Measurements from ENCODE around the gene TOM1L2.

The TOM1L2 gene

DNA sequence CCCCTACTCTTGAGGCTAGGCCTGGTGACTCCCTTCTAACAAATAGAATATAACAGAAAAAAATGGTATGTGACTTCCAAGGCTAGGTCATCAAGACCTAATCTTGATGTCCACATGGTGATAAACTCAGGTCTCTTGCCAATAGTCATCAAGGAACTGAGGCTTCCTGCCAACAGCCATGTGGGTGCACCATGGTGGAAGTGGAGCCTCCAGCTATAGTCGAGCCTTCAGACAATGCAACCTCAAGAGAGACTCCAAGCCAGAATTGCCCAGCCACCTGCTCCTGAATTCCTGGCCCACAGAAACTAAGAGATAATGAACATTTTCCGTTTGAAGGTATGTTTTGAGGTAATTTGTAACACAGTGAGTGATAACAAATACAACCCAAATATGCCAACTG is 79.5 kb downstream of the TOM1L2 start:
- no peak for DNase-seq

DNA sequence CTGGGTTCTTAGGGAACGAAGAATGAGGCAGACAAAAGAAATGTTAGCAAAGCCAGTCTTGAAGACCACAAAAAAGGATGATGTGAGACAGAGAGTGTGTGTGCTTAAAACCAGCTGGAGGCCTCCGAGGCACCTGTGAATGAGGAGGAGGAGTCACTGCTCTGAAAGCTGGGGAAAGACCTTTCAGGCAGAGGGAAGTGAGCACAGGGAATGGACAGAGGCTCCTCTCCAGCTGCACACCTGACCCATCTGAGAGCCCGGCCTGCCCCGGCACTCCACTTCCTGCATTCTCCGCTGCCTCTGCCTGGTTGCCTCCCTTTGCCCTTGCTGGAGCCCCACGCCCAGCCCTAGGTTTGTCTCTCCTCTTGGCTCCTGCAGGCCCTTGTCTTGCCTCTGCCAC is 80.2 kb downstream of the TOM1L2 start:
- no peak for DNase-seq

DNA sequence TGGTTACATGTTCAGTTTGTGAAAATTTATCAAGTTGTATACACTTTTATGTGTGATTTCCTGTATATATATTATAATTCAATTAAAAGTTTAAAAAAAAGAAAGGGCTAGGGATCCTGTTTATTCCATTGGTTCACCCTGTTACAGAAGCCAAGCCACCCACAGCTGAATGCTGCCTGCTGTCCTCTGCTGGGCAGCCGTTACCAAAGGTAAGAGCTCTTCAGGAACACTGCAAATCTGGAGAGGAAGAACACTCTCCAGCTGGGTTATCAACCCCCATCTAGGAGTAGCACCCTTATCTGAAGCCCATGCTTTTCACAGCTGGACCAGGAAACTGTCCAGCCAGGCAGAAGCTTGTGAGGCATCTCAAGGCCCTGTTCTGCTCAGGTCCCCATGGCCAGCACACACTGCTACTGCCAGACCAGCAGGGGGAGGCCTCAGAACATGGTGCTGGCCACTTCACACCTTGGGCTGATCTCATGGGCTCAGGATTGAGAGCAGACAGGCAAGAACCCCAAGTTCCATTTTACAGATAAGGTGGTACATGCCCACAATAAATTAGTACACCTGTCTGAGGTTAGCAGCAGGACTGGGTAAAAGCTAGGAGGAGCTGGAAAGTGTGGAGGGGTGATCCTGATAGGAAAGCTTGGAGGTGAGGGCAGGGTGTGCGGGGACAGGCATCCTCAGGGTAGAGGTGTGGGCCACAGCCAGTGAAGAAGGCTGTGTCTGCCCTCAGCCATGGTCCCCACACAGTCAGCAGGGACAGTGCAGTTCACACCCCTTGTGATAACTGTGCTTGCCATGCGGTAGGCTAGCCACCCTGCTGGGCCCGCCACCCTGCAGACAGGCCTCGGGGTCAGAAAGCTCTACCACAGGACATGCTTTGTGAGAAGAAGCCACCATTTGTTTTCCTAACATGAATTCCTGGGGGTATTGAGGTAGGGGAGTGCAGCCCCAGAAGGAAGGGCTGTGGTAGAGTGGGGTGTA is 81.1 kb downstream of the TOM1L2 start:
- DNase-seq: peak; percentile 32

DNA sequence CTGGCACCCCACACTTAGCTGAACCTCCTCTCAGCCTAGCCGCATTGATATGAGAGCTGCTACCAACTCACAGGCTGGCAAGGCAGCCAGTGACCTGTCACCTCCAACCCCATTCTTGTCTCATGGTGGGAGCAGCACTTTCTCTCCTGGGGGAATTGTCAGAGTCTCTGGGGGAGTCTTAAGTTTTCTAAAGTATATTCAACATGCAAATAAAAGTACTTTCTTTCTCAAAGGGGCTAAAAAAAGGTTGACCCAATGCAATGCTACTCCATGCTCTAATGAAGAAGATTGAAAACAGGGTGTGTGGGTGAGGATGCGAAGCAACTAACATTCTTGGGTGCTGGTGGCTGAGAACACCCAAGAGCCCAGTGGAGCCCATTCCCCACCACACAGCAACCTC is 82.3 kb downstream of the TOM1L2 start:
- no peak for DNase-seq

DNA sequence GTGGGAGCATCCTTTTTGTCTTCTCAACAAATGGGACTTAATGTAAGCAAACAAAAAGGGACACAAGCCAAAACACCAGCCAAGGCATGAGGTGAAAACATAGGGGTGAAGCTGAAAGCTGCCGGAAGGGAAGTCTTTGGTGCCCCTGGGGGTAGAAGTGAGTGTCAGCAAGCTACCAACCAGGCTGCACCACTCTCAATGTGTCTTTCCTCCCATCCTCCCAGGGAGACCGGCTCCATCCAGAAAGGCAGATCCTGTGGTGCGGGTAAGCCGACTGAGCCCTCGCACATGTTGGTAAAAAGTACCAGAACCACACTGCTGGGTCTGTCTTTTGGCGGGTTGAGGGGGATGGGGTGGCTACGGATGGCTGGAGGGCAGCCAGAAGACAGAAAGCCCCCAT is 83.4 kb downstream of the TOM1L2 start:
- DNase-seq: no peak

DNA sequence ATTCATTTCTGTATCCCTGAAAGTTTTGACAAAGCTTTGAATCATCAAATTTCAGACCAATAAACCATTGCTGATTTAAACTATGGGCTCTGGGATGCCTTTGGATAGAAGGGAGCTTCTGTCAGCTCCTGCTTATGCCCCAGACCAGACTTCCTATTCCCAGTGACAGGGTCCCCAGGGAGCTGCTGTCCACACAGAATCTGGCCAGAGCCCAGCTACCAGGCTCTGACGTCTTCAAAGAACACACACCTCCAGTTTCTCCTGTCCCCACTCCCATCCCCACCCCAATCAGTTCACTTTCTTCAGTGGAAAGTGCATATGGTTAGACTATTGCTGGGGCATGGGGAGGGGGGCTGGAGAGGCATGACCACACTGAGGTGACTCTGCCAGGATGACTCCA is 83.8 kb downstream of the TOM1L2 start:
- DNase-seq: no peak

- DNase-seq: no peak
Measured at GRCh38 chr17:17887752-17888304, 84.4 kb downstream of the TOM1L2 start.

- no peak for DNase-seq
Measured at GRCh38 chr17:17886726-17887125, 85.5 kb downstream of the TOM1L2 start.

DNA sequence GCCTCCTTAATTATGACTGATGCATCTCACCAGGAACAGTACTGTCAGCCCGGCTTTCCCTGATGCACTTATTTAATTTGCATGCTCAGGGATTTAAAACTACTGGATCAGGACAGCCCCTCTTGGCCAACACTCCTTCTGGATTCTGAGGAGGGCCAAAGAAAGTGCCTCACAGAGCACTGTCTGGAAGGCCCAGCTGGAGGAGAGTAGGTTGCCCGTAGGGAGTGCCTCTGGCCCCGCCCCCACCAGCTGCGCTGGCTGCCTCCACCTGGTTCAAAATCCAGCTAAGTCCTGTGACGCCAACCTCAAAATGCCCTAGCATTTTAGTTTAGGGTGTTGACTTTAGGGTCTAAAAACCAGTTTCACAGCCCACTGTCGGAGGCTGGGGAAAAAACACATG is 86.0 kb downstream of the TOM1L2 start:
- DNase-seq: no peak

- DNase-seq: no peak
Measured at GRCh38 chr17:17884391-17885357, 87.5 kb downstream of the TOM1L2 start.

DNA sequence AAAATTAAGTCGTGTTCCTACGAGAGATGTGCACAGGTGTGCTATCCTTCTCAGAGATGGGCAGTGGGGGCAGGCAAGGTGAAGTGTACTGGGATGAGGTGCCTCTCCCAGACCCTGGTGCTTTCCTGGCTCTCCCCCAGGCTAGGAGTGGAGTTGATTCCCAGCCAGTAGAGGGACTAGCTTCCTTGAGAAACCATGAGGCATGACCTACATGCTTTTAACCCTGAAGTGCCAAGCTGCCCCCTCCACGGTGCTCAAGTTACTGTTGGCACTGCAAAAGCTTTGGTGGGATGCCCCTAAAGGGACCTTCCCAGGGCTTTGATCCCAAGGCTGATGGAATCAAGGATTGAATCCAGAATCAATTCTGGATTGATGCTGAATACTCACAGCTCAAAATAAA is 88.4 kb downstream of the TOM1L2 start:
- no peak for DNase-seq

GRCh38 chr17:17882082-17882581 is 90.1 kb downstream of the TOM1L2 start:
- no peak for DNase-seq

GRCh38 chr17:17880577-17881196 is 91.5 kb downstream of the TOM1L2 start:
- no peak for DNase-seq

- DNase-seq: no peak
Measured at GRCh38 chr17:17877529-17878358, 94.5 kb downstream of the TOM1L2 start.

GRCh38 chr17:17876959-17877528 is 95.2 kb downstream of the TOM1L2 start:
- no peak for DNase-seq

GRCh38 chr17:17874478-17874877 is 97.7 kb downstream of the TOM1L2 start:
- no peak for DNase-seq

DNA sequence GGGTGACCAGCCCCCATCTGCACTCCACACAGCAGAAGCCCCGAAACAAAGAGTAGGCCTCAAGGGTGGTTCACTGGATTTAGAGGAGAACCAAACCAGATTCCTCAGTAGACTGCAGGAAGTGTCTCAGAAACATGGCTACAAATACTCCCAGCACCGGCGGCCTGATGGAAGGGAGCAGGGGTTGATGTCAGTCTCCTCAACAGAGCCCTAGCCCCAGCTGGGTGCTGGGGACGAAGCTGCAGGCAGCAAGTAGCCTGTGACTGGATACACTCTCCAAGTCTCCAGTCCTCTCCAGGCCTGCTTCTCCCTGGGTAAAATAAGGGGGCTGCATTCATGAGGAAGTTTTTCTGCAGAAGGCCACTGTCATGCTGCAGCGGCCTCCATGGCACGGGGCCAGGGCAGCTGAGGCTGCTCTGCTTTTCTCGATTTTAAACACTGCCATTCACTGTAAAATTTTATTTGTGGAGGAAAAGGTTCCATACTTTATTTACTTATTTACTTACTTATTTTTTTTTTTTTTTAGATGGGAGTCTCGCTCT is 98.7 kb downstream of the TOM1L2 start:
- DNase-seq: no peak

DNA sequence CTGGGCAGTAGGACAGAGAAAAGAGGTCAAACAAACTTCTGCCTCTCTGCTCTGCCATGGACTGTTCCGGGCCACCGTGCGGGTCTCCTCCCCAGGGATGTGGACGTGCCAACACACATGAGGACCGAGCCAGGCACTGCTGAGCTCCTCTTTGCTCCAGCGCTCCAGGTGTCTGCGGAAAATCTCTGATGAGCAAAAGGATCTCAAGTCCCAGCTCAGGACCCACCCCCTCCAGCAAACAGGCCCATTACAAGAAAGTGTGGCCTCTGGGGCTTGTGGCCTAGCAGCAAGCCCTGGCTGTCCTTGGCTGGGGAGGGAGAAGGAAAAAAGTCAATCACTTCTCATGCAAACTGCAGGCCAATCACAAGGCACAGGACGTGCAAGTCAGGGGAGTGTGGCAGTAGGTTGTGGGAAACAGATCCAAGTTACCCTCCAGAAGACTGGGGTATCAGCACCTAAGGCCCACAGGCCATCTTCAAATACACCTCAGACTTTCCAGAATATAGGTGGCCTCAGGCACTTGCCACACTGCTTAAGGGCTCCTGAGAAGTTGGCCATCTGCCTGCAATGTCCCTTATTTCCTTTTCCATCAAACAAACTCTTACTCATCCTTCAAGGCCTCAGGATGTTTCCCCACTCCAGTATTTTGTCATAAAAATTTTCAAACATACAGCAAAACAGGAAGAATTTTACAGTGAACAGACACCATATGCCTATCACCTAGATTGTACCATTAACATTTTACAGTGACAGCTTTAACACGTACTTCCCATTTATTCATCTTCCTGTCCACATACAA is 99.5 kb downstream of the TOM1L2 start:
- DNase-seq: no peak

DNA sequence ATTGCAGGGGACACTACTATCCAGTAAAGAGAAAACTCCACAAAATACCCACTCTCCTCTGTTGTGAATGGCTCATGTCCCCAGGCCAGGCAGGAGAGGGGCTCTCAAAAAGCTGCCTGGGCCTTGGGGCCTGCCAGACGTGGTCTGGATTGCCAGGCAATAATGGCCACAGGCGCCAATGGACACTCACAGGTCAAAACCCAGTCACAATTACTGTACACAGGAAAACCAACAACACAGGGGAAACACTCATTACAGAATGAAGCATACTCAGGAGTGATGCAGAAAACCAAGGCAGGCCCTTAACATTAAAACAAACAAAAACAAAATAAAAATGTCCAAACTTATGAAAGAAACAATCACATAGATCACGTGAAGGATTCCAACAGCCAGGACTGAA is 100.3 kb downstream of the TOM1L2 start:
- no peak for DNase-seq

- DNase-seq: no peak
Measured at GRCh38 chr17:17870247-17870646, 102.0 kb downstream of the TOM1L2 start.

All from stimulated activated CD4-positive, alpha-beta T cell treated with anti-CD3 and anti-CD28 coated beads, Interleukin-4, amount 100 ng/mL, for 1 hour (primary cell).